Stimulated activated effector memory CD8-positive, alpha-beta T cell treated with anti-CD3 and anti-CD28 coated beads, Interleukin-12 subunit alpha, Interleukin-12 subunit beta, amount 100 ng/mL, for 72 hours (primary cell): Measurements from ENCODE around the gene LIG1.
"Not testable (repeated sequence)": the region's sequence is repeated elsewhere in the genome, so short reads cannot be mapped to it uniquely, and the experiment has no call there.

Experiments
- ATAC-seq: fragments of 150-1000 bp; cut with Tn5 transposase; 2 replicates; pipeline ENCODE4 v1.10.0; 2021
- DNase-seq, 2 donors: peaks; one replicate each; pipeline ENCODE4 v3.0.0; 2021 to 2022; ENCODE audit warnings: low spot score in 2 of 2
- H3K27ac Mint-ChIP-seq: one replicate; pipeline ENCODE4 v1.8.0; 2022; ENCODE audit warnings: mild to moderate bottlenecking, mixed read lengths
- H3K36me3 Mint-ChIP-seq: one replicate; pipeline ENCODE4 v1.8.0; 2022; ENCODE audit warnings: mild to moderate bottlenecking, mixed read lengths
- H3K4me1 Mint-ChIP-seq: one replicate; pipeline ENCODE4 v1.8.0; 2022; ENCODE audit warnings: mixed read lengths
- H3K4me3 Mint-ChIP-seq: one replicate; pipeline ENCODE4 v1.8.0; 2022; ENCODE audit warnings: mild to moderate bottlenecking, mixed read lengths
- H3K9me3 Mint-ChIP-seq: one replicate; pipeline ENCODE4 v1.8.0; 2022; ENCODE audit warnings: mixed read lengths

The LIG1 gene

GRCh38 chr19:48085904-48086864 is 84.0 kb downstream of the LIG1 start:
- Mint-ChIP-seq H3K4me1 (no peaks in the 10 kb centered on the region), H3K27ac (no peak overlapping the region), H3K9me3 (no peaks in the 10 kb centered on the region), H3K36me3 (no peaks in the 10 kb centered on the region), H3K4me3 (no peak overlapping the region)
- DNase-seq: no peak
- no peak for ATAC-seq

GRCh38 chr19:48085076-48085475 is 85.1 kb downstream of the LIG1 start:
- Mint-ChIP-seq H3K27ac (no peak overlapping the region), H3K9me3 (no peaks in the 10 kb centered on the region), H3K4me1 (no peaks in the 10 kb centered on the region), H3K36me3 (no peaks in the 10 kb centered on the region), H3K4me3 (no peak overlapping the region)
- no peak for ATAC-seq
- DNase-seq: no peak

- Mint-ChIP-seq H3K36me3 (no peaks in the 10 kb centered on the region), H3K4me3 (no peak overlapping the region), H3K27ac (no peak overlapping the region), H3K4me1 (no peaks in the 10 kb centered on the region), H3K9me3 (no peaks in the 10 kb centered on the region)
- DNase-seq (no peak), ATAC-seq (no peak)
These were observed 89.0 kb downstream of the LIG1 start for GRCh38 chr19:48081106-48081505.

- H3K4me1 Mint-ChIP-seq, H3K27ac Mint-ChIP-seq, H3K4me3 Mint-ChIP-seq, H3K9me3 Mint-ChIP-seq, ATAC-seq, DNase-seq: not testable (repeated sequence)
- H3K36me3 Mint-ChIP-seq: peaks cover 10% of the 10 kb centered on the region
These were observed 99.9 kb downstream of the LIG1 start for GRCh38 chr19:48070177-48070769.

- Mint-ChIP-seq H3K4me1 (no peaks in the 10 kb centered on the region), H3K27ac (no peak overlapping the region), H3K36me3 (peaks cover 9% of the 10 kb centered on the region), H3K4me3 (no peak overlapping the region), H3K9me3 (no peaks in the 10 kb centered on the region)
- DNase-seq (no peak), ATAC-seq (no peak)
These were observed 100.7 kb downstream of the LIG1 start for GRCh38 chr19:48069435-48069834.
